Activated T-helper 2 cell treated with anti-CD3 and anti-CD28 coated beads, Interferon-gamma antibody, Interleukin-2, Interleukin-4, amounts not matched to agents 10 μg/mL and 5 μg/mL and 100 μg/mL, durations not matched to agents 14 hours and 24 hours and 36 hours (primary cell): Measurements from ENCODE around the gene DOK1. TPM values are rescaled to one million over a fixed set of nuclear protein-coding genes. Genes with fewer than 3 reads are reported as not detected.

ENCODE experiments used
- DNase-seq: peaks from one replicate; pipeline ENCODE4 v3.0.0; 2021; ENCODE audit warnings: low spot score
- H3K27ac Mint-ChIP-seq: one replicate; pipeline ENCODE4 v1.8.0; 2021; ENCODE audit warnings: mixed read lengths
- H3K27me3 Mint-ChIP-seq: one replicate; pipeline ENCODE4 v1.8.0; 2021; ENCODE audit warnings: low read depth, mixed read lengths
- H3K36me3 Mint-ChIP-seq: one replicate; pipeline ENCODE4 v1.8.0; 2021; ENCODE audit warnings: low read depth, mixed read lengths
- H3K4me1 Mint-ChIP-seq: one replicate; pipeline ENCODE4 v1.8.0; 2021; ENCODE audit warnings: low read depth, mixed read lengths
- H3K4me3 Mint-ChIP-seq: one replicate; pipeline ENCODE4 v1.8.0; 2021; ENCODE audit warnings: low read depth, mild to moderate bottlenecking, moderate library complexity, mixed read lengths
- H3K9me3 Mint-ChIP-seq: one replicate; pipeline ENCODE4 v1.8.0; 2021; ENCODE audit warnings: mixed read lengths
- intact Hi-C: fragments of 100-400 bp; cut with micrococcal nuclease; formaldehyde crosslinking; loops from one replicate; pipeline ENCODE4 v1.15.1; 2023
- total RNA-seq: library from RNA; stranded (reverse); gene quantifications from 2 replicates; pipeline ENCODE4 v1.2.3, GENCODE V29; 2022

The DOK1 gene
- total RNA-seq, 1 donor from 2014 or later = 41.4 TPM

DNA sequence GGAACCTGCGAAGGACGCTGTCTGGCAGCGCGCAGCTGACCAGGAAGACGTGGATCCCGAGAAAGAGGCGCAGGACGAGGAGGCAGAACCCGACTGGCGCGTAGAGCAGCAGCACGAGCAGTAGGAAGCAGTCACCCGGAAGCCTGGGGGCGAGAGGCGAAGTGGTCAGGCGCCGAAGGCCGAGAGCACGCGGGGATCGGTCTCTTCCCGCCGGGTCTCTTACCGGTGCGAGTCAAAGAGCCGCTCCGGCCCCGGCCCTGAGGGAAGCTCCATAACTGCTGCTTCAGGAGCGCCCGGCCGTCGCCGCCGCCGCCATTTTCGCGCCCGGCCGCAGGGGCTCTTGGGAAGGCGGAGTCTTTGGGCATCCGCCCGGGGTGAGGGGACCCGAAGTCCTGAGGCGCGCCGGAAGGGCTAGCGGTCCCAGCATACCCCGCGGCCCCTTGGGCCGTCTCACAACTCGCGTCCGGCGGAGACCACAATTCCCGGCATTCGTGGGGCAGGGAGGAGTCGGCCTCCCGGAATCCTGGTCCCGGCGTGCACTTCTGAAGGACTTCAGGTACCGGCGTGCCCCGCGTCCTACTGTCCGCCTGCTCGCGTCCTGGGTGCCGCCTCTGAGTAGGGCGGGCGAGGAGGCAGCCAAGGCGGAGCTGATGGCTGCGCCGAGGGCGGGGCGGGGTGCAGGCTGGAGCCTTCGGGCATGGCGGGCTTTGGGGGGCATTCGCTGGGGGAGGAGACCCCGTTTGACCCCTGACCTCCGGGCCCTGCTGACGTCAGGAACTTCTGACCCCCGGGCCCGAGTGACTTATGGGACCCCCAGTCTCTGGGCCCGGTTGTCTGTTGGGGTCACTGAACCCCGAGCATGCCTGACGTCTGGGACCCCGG, 24.9 kb upstream of the DOK1 start, which contains the start of the genes AUP1 and HTRA2:
Gene AUP1 (minus strand): TSS at position 350 of the 882 bp plus-strand sequence. CDS start 77 bp downstream, at position 273.
Gene HTRA2 (plus strand): TSS at position 577 of the 882 bp plus-strand sequence. CDS start 74 bp downstream, at position 651.
- peaks cover 60% of the 10 kb centered on the region for H3K36me3 Mint-ChIP-seq
- H3K4me1 Mint-ChIP-seq = peaks cover 41% of the 10 kb centered on the region
- DNase-seq = peak; percentile 93
- H3K27me3 Mint-ChIP-seq = no peaks in the 10 kb centered on the region
- peak within 1 kb of the TSS; percentile 99 for H3K4me3 Mint-ChIP-seq
- peak within 1 kb of the TSS; percentile 96 for H3K27ac Mint-ChIP-seq
- intact Hi-C loops = loop anchor here (1.0 to 5.0 kb wide), 9 partner anchors 15 to 75 kb away; partner anchors contain the start of genes DOK1, INO80B, LBX2 and PCGF1
- no peaks in the 10 kb centered on the region for H3K9me3 Mint-ChIP-seq

DNA sequence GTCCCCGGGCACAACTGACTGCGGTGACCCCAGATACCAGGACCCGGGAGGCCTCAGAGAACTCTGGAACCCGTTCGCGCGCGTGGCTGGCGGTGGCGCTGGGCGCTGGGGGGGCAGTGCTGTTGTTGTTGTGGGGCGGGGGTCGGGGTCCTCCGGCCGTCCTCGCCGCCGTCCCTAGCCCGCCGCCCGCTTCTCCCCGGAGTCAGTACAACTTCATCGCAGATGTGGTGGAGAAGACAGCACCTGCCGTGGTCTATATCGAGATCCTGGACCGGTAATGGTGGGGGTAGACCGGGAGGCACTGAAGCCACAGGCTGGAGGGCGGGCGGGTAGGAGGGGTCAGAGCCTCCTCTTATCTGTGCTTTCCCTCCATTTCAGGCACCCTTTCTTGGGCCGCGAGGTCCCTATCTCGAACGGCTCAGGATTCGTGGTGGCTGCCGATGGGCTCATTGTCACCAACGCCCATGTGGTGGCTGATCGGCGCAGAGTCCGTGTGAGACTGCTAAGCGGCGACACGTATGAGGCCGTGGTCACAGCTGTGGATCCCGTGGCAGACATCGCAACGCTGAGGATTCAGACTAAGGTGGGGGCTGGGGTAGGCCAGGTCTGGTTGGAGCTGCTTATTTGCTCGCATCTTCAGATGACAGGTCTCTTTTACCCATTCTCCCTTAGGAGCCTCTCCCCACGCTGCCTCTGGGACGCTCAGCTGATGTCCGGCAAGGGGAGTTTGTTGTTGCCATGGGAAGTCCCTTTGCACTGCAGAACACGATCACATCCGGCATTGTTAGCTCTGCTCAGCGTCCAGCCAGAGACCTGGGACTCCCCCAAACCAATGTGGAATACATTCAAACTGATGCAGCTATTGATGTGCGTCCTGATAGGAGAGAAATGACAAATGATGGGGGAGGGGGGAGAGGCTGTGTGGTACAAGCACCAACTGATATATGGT, 24.0 kb upstream of the DOK1 start:
- Mint-ChIP-seq H3K27me3 (no peaks in the 10 kb centered on the region), H3K36me3 (peaks cover 56% of the 10 kb centered on the region), H3K27ac (peak overlapping the region; percentile 96), H3K4me3 (peak overlapping the region; percentile 99), H3K4me1 (peaks cover 41% of the 10 kb centered on the region), H3K9me3 (no peaks in the 10 kb centered on the region)
- DNase-seq = peak; percentile 33
- intact Hi-C loops = loop anchor here (2.0 to 5.0 kb wide), 2 partner anchors 18 to 33 kb away; partner anchors contain the start of gene LBX2

DNA sequence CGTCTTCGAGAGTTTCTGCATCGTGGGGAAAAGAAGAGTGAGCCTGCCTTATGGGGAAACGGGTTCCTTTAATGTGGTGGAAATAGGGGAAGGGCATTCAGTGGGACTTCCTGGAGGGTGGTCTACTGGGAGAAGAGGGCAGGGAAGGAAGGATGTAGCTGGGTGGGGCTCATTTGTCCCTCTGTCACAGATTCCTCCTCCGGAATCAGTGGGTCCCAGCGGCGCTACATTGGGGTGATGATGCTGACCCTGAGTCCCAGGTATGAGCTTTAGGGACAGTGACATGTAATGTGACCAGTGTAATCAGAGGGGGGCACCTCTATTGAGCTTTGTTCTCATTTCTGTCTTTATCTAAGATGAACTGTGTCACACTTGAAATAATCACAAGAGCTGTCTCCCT, 22.9 kb upstream of the DOK1 start:
- intact Hi-C loops = loop anchor here (2.0 to 5.0 kb wide), 2 partner anchors 17 to 34 kb away; partner anchors contain the start of gene LBX2
- Mint-ChIP-seq H3K4me3 (peak overlapping the region; percentile 99), H3K4me1 (peaks cover 35% of the 10 kb centered on the region), H3K36me3 (peaks cover 46% of the 10 kb centered on the region), H3K27ac (peak overlapping the region; percentile 96), H3K9me3 (no peaks in the 10 kb centered on the region), H3K27me3 (no peaks in the 10 kb centered on the region)
- no peak for DNase-seq

DNA sequence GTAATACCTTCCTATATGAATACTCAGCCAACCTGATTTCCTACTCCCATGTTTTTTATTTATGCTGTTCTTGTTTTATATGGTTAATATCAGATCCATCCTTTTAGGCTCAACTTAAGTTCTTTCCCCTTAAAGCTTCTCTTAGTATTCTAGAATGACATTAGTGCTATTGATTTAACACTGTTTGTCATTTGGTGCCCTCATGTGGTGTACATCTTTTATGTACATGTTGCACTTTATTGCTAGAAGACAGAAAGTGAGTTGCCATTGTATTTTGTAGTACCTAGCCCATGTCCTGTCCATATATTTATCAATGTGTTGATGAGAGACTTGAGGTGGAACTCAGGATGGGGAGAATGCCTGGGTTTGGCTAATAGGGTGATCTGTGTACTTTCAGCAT, 22.3 kb upstream of the DOK1 start:
- intact Hi-C loops = loop anchor here (5.0 kb wide), 1 partner anchor 35 kb away; the partner anchor contains the start of gene LBX2
- Mint-ChIP-seq H3K36me3 (peaks cover 40% of the 10 kb centered on the region), H3K4me3 (peak overlapping the region; percentile 68), H3K27me3 (peaks cover under 1% of the 10 kb centered on the region), H3K4me1 (peaks cover 30% of the 10 kb centered on the region), H3K9me3 (no peaks in the 10 kb centered on the region), H3K27ac (peak overlapping the region; percentile 66)
- no peak for DNase-seq

DNA sequence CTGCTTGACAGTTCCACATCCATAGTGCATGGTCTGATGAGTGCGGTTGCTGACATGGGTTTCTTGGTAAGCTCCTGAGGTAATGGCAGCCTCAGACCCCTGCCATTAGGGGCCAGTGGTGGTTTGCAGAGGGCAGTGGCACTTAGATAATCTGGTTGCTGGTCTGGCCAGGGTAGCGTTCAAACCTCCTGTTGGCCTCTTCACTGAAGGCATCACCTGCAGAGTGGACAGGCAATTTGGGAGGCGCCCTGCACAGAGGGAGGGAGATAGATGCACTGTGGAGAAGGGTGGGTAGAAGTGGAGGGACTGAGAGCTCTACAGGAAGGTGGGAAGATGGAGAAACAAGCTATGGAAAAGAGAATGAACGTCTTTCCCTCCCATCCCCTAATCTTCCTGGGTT, 21.1 kb upstream of the DOK1 start:
- peaks cover 28% of the 10 kb centered on the region for H3K36me3 Mint-ChIP-seq
- H3K4me1 Mint-ChIP-seq = peaks cover 21% of the 10 kb centered on the region
- H3K27ac Mint-ChIP-seq = no peak overlapping the region
- intact Hi-C loops = loop anchor here (5.0 kb wide), 1 partner anchor 36 kb away; the partner anchor contains the start of gene LBX2
- H3K27me3 Mint-ChIP-seq = peaks cover 9% of the 10 kb centered on the region
- H3K9me3 Mint-ChIP-seq = no peaks in the 10 kb centered on the region
- DNase-seq = no peak
- H3K4me3 Mint-ChIP-seq = no peak overlapping the region

DNA sequence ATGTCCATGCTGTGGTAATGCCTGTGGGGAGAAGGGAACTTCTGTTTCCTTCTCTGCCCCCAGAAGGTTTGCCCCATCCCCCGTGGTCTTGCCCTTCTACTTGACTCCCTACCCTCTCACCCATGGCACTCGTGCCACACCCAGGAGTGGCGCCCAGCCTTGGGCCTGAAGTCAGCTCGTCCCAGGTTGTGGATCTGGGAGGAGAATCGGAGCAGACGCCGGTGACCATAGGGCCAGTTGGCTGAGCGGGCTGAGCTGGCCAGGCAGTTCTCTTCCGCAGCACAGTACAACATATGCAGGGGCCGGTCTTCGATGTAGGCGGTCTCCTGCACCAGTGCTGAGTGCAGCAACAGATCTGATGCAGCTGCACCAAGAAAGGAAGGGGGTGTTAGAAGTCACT, 20.1 kb upstream of the DOK1 start:
- Mint-ChIP-seq H3K27me3 (peaks cover 9% of the 10 kb centered on the region), H3K36me3 (peaks cover 20% of the 10 kb centered on the region), H3K27ac (no peak overlapping the region), H3K4me1 (peaks cover 26% of the 10 kb centered on the region), H3K4me3 (no peak overlapping the region), H3K9me3 (no peaks in the 10 kb centered on the region)
- DNase-seq = no peak
- intact Hi-C loops = loop anchor here (5.0 kb wide), 1 partner anchor 37 kb away; the partner anchor contains the start of gene LBX2

DNA sequence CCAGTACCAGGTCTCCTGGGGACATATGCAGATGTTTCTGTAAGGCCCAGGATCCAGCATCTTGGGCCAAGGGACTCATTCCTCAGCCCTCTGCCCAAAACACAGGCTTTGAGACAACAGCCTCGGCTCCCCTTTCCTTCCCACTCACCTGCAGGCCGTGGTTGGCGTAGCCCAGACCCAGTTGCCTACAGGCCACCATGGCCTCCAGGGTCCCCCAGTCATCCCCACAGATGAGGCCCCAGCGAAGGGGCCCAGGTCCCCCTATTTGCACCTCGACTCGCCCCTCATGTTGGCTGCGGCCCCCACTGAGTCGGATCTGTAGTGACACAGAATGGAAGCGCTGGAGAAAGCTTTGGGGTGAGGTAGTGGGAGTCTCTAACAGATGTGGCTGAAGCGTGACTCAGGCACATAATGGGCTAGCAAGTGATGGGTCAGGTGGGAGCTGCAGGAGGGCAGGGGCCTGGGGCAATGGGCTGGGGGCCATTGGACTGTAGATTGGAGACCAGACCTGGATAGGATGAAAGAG, 19.0 kb upstream of the DOK1 start:
- intact Hi-C loops = no loop called here
- Mint-ChIP-seq H3K27me3 (peaks cover 9% of the 10 kb centered on the region), H3K9me3 (no peaks in the 10 kb centered on the region), H3K4me1 (peaks cover 25% of the 10 kb centered on the region), H3K4me3 (no peak overlapping the region), H3K27ac (no peak overlapping the region), H3K36me3 (peaks cover 20% of the 10 kb centered on the region)
- no peak for DNase-seq

DNA sequence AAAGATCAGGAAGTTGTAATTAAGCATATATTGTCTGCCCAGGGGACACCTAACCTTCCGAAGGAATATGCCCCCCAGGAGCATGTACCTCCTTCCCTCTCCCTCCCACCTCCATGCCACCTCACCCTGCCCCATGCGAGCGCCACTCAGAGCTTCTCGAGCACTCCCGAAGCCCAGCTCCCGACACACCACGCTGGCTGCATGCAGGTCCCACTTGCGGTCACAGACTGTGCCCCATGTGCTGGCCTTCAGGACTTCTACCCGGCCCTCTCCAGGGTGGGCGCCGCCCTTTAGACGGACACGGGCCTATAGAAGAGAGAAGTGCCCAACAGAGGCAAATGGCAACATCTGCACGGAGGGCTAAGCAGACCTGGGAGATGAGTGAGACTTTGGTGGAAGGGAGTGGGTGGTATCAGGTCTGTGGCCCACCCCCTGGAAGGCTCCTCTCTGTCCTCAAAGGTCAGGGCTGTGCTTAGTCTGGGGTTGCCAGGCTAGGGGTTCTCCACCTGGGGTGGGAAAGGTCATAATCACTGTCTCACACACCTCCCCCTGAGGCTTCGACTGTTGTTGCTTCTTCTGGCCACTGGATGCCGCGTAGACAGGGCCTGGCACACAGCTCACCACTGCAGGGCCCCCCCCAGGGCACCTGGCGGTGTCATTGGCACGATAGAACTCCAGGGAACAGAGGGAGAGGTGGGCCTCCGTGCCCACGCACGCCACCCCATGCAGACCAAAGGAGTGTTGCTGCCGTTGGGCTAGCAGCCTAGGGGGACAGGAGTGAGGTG, 18.2 kb upstream of the DOK1 start:
- DNase-seq = no peak
- Mint-ChIP-seq H3K4me3 (no peak overlapping the region), H3K27me3 (peaks cover 9% of the 10 kb centered on the region), H3K27ac (no peak overlapping the region), H3K36me3 (peaks cover 13% of the 10 kb centered on the region), H3K9me3 (no peaks in the 10 kb centered on the region), H3K4me1 (peaks cover 17% of the 10 kb centered on the region)
- intact Hi-C loops = no loop called here

DNA sequence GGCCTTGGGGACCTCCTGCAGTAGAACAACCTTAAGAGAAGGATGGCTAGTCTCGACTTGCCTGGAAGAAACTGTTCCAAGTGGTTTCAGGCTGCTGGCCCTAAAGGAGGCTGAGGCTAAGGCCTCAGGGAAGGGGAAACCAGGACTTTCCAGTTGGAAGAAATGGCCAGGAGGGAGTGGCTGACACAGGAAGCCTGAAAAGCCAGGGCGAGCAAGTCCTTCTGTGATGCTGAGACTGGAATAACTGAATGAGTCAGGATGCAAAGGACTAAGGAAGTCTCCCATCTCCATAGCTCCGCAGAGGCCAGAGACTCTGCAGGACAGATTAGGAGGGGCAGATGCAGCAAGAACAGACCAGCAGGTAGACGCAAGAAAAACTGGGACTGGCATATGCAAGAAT, 17.4 kb upstream of the DOK1 start:
- Mint-ChIP-seq H3K4me1 (peaks cover 10% of the 10 kb centered on the region), H3K9me3 (no peaks in the 10 kb centered on the region), H3K27ac (no peak overlapping the region), H3K4me3 (no peak overlapping the region), H3K27me3 (peaks cover 9% of the 10 kb centered on the region), H3K36me3 (peaks cover 7% of the 10 kb centered on the region)
- intact Hi-C loops = no loop called here
- DNase-seq = no peak

DNA sequence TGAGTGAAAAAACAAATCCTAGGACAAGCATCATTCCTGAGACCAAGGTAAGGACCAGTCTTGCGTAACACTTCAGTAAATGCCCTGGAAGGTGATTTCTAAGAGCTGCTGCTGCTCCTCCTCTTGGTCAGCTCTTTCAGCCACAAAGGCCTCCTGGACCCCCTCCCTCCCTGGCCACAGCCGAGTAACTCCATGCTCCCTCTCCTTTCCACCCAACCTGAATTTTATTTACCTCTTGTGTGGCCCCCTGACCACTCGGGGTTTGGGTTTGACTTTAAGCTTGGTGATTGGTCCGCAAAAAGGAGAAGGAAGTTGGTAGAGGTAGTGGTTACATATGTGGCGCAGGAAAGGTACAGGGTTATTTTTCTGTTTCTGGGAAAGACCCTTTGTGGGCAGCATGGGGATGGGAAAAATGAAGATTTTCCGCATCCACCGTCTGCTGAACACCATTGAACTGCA, 15.6 kb upstream of the DOK1 start:
- H3K36me3 Mint-ChIP-seq = no peaks in the 10 kb centered on the region
- H3K4me1 Mint-ChIP-seq = peaks cover 8% of the 10 kb centered on the region
- H3K27me3 Mint-ChIP-seq = peaks cover 13% of the 10 kb centered on the region
- no peak overlapping the region for H3K27ac Mint-ChIP-seq
- intact Hi-C loops = no loop called here
- no peaks in the 10 kb centered on the region for H3K9me3 Mint-ChIP-seq
- no peak for DNase-seq
- no peak overlapping the region for H3K4me3 Mint-ChIP-seq

DNA sequence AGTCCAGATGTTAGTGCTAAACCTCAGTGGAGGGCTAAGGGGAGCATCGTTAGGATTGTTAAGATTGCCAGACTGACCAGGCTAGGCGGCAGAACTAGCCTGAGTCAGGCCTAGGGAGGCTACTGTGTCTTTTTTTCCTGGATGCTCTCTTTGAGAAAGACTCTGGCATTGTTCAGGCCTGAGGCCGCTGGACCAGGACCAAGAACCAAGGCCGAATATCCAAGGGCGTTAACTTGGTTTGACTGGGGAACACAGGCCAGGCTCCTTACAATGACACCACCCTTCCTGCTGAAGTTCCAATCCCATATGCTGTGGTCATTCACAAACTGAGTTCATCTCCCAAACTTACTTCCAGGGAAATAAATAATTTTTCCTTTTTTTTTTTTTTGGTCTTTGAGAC, 14.2 kb upstream of the DOK1 start:
- Mint-ChIP-seq H3K27ac (no peak overlapping the region), H3K27me3 (peaks cover 19% of the 10 kb centered on the region), H3K9me3 (no peaks in the 10 kb centered on the region)

More for the DNA sequence above, 14.2 kb upstream of the DOK1 start:
- intact Hi-C loops = no loop called here
- Mint-ChIP-seq H3K36me3 (no peaks in the 10 kb centered on the region), H3K4me3 (no peak overlapping the region), H3K4me1 (peaks cover 8% of the 10 kb centered on the region)
- no peak for DNase-seq
